ENCODE measurements around the gene HK3. TPM values are rescaled to one million over a fixed set of nuclear protein-coding genes. Genes with fewer than 3 reads are reported as not detected.

The HK3 gene
- total and polyA plus RNA-seq, 2 of the 8 experiments (the other 6 are each of a cell fraction or from before 2014, with no cell fraction given), result not detected

DNA sequence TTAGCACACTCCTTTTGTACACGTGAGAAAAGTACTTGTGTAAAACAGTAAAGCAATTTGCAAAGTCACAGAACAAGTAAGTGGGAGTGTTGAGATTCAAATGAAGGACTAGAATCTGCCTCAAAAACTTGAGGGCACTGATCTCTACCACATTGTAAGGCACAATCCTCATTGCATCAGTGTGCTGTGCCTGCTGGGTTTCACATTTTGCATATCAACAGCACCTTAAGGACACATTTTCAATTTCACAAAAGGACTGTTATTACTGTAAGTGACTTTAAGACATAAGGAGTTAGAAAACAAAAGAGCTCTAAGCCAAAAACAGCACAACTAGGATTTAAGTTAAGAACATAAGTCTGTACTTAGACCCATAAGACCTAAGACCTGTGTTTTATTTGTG lies 44.7 kb upstream of the HK3 start:
- Histone ChIP-seq H2BK120ac (replicated peaks; ENCODE audit: low read depth, low read length) (no peak overlapping the region), H3K27ac (ENCODE audit: low read depth, low read length) (peak overlapping the region; percentile 65; the same call in 1 of the 2 replicates), H3K4ac (replicated peaks; ENCODE audit: insufficient read length, low read depth, low read length) (no peak overlapping the region), H3K23me2 (ENCODE audit: low read depth, low read length) (no peaks in the 10 kb centered on the region), H4K5ac (ENCODE audit: insufficient read length, low read depth, low read length) (peak overlapping the region; percentile 82), H3K27me3 (replicated peaks in 1 of 4; ENCODE audit: control insufficient read depth in 3 of 4, extremely low read depth in 1 of 4, insufficient read depth in 3 of 4, low read length in 3 of 4) (no peaks in the 10 kb centered on the region), H3K4me1 (replicated peaks in 1 of 4; ENCODE audit: control insufficient read depth in 3 of 4, insufficient read depth in 4 of 4, low read length in 3 of 4) (peaks cover 2 to 30% (median 21%) of the 10 kb centered on the region in 4 experiments), H3K79me1 (ENCODE audit: low read depth, low read length) (no peaks in the 10 kb centered on the region), H2BK15ac (ENCODE audit: low read length) (no peak overlapping the region), H3K9ac (replicated peaks in 1 of 4; ENCODE audit: extremely low read depth in 1 of 4, low read depth in 3 of 4, low read length in 3 of 4) (peak overlapping the region in 1 of 4 experiments; percentile 15; a peak in 2 of 7 replicates), H2AFZ (ENCODE audit: low read length) (no peak overlapping the region), H3K14ac (ENCODE audit: insufficient read length) (no peak overlapping the region), H3K79me2 (ENCODE audit: control insufficient read depth in 1 of 2, insufficient read depth in 2 of 2, low read length in 2 of 2) (no peaks in the 10 kb centered on the region), H4K8ac (ENCODE audit: extremely low read depth, insufficient read depth, low read length) (no peak overlapping the region), H3K36me3 (ENCODE audit: control insufficient read depth in 2 of 4, insufficient read depth in 4 of 4, low read length in 3 of 4) (peaks cover 0 to 34% (median 5%) of the 10 kb centered on the region in 4 experiments; a peak in 4 of 8 replicates), H3K4me3 (ENCODE audit: extremely low read depth in 1 of 4, insufficient read depth in 2 of 4, low read depth in 3 of 4, low read length in 4 of 4) (peak overlapping the region in 1 of 4 experiments; percentile 40; a peak in 2 of 8 replicates), H3K23ac (ENCODE audit: insufficient read length) (no peak overlapping the region), H3K18ac (ENCODE audit: extremely low read depth, low read length) (no peak overlapping the region), H3K4me2 (ENCODE audit: insufficient read depth in 1 of 2, low read depth in 2 of 2, low read length in 2 of 2) (peak overlapping the region; percentile 17 to 46; a peak in 3 of 4 replicates), H2BK5ac (ENCODE audit: low read depth, low read length) (no peak overlapping the region), H2BK20ac (ENCODE audit: low read length) (no peak overlapping the region), H2AK5ac (ENCODE audit: low read depth, low read length) (no peak overlapping the region), H3K56ac (replicated peaks; ENCODE audit: insufficient read length, low read depth, low read length) (no peak overlapping the region), H4K91ac (replicated peaks; ENCODE audit: insufficient read length, low read length) (no peak overlapping the region), H3K9me3 (ENCODE audit: insufficient read depth in 2 of 2, low read depth in 1 of 2, low read length in 1 of 2) (no peaks in the 10 kb centered on the region), H2BK12ac (ENCODE audit: low read depth, low read length) (no peak overlapping the region), H4K20me1 (replicated peaks in 1 of 2; ENCODE audit: control insufficient read depth in 1 of 2, insufficient read depth in 2 of 2, low read length in 2 of 2) (no peaks in the 10 kb centered on the region)
- POLR2A ChIA-PET (ENCODE audit: partially characterized antibody), result interaction anchor here (0.9 to 2.0 kb wide), 7 partner anchors 11 to 297 kb away, joined by 3 to 12 read pairs (median 3); partner anchors contain the start of genes HK3 and NSD1
- CTCF ChIA-PET (ENCODE audit: partially characterized antibody), result interaction anchor here (0.9 to 1.5 kb wide), 2 partner anchors 15 to 47 kb away, joined by 3 read pairs; no protein-coding TSS in a partner anchor
- FAIRE-seq (peak; percentile 82), DNase-seq (ENCODE audit: low read depth in 1 of 2, low spot score in 2 of 2) (peak in 1 of 2 experiments; percentile 62)
- WGBS, 2 experiments (ENCODE audit: extremely low coverage in 1 of 2, insufficient coverage in 1 of 2, insufficient read length in 1 of 2, insufficient replicate concordance in 2 of 2, low coverage in 1 of 2, low lambda C conversion rate in 2 of 2, missing lambda C conversion rate in 1 of 2), result 3% methylated on average over 1 of the region's 1 CpG; no CpG with 5 or more reads in 1 of the 2 experiments
- TF ChIP-seq EZH2 (IDR thresholded peaks at IDR 0.05; ENCODE audit: low read depth, low read length, severe bottlenecking) (no peak), TAF7 (optimal IDR thresholded peaks at IDR 0.05; ENCODE audit: borderline replicate concordance, low read depth, low read length) (no peak), RAD21 (IDR thresholded peaks at IDR 0.05 in 1 of 2, conservative IDR thresholded peaks at IDR 0.05 in 1 of 2; ENCODE audit: low read depth in 2 of 2, low read length in 2 of 2) (no peak), EGR1 (IDR thresholded peaks at IDR 0.05; ENCODE audit: borderline replicate concordance, low read depth, low read length) (no peak), CHD2 (IDR thresholded peaks at IDR 0.05; ENCODE audit: low read length) (no peak), CHD1 (IDR thresholded peaks at IDR 0.05; ENCODE audit: low read depth, low read length) (no peak), SRF (IDR thresholded peaks at IDR 0.05; ENCODE audit: low read depth, low read length) (no peak), NRF1 (IDR thresholded peaks at IDR 0.05; ENCODE audit: low read depth, low read length) (no peak)
- TF ChIP-seq, protein P1, sequence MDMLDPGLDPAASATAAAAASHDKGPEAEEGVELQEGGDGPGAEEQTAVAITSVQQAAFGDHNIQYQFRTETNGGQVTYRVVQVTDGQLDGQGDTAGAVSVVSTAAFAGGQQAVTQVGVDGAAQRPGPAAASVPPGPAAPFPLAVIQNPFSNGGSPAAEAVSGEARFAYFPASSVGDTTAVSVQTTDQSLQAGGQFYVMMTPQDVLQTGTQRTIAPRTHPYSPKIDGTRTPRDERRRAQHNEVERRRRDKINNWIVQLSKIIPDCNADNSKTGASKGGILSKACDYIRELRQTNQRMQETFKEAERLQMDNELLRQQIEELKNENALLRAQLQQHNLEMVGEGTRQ (IDR thresholded peaks at IDR 0.05; ENCODE audit: low read length), result no peak
- TF ChIP-seq, protein P2, sequence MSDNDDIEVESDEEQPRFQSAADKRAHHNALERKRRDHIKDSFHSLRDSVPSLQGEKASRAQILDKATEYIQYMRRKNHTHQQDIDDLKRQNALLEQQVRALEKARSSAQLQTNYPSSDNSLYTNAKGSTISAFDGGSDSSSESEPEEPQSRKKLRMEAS (IDR thresholded peaks at IDR 0.05), result peak; percentile 30; the same call in 1 of the 2 replicates
- TF ChIP-seq, protein P3, sequence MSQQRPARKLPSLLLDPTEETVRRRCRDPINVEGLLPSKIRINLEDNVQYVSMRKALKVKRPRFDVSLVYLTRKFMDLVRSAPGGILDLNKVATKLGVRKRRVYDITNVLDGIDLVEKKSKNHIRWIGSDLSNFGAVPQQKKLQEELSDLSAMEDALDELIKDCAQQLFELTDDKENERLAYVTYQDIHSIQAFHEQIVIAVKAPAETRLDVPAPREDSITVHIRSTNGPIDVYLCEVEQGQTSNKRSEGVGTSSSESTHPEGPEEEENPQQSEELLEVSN (IDR thresholded peaks at IDR 0.05), result no peak

Measured in H1 (cell line).